CD4-positive, alpha-beta T cell (primary cell): Measurements from ENCODE around the gene ZC3H18. TPM values are rescaled to one million over a fixed set of nuclear protein-coding genes. Genes with fewer than 3 reads are reported as not detected.

Experiments
- ATAC-seq: fragments of 200-7000 bp; cut with Tn5 transposase; one replicate; pipeline ENCODE4 v1.10.0; 2022; ENCODE audit warnings: mild to moderate bottlenecking; ENCODE audit not compliant: poor library complexity
- CTCF ChIA-PET: fragments of 350-600 bp; sonication (Branson Sonifier 250); formaldehyde crosslinking; loops from one replicate; lab custom pipeline; 2021; ENCODE audit warnings: antibody characterized with exemption, inconsistent platforms; lab: Charles Lee
- POLR2A ChIA-PET: fragments of 350-600 bp; sonication (Branson Sonifier 250); formaldehyde crosslinking; loops from one replicate; lab custom pipeline; 2021; ENCODE audit warnings: antibody characterized with exemption, inconsistent platforms; lab: Charles Lee
- DNase-seq, 14 experiments: peaks; one replicate each; pipeline ENCODE4 v3.0.0-alpha.2; 2013 to 2020; ENCODE audit warnings: mixed read lengths in 2 of 14
- H3K27ac ChIP-seq, 2 donors: one replicate each; pipeline versions ENCODE4 v1.5.1 to v1.7.0; 2013; ENCODE audit warnings: low read length in 2 of 2, low read depth in 1 of 2, mild to moderate bottlenecking in 1 of 2
- H3K27me3 ChIP-seq, 2 experiments: 1 replicate in 1 of 2; 2 replicates in 1 of 2; pipeline versions ENCODE4 v1.6.1 to v1.7.0; 2013; ENCODE audit warnings: low read length in 2 of 2, control low read depth in 1 of 2, mild to moderate bottlenecking in 1 of 2, moderate library complexity in 1 of 2; ENCODE audit not compliant: insufficient read depth in 2 of 2, control insufficient read depth in 1 of 2
- H3K36me3 ChIP-seq: one replicate; pipeline ENCODE4 v1.6.1; 2013; ENCODE audit warnings: low read length, control low read depth; ENCODE audit not compliant: insufficient read depth
- H3K4me1 ChIP-seq: one replicate; pipeline ENCODE4 v1.6.1; 2013; ENCODE audit warnings: low read length, control low read depth; ENCODE audit not compliant: insufficient read depth
- H3K4me3 ChIP-seq: one replicate; pipeline ENCODE4 v1.5.1; 2013; ENCODE audit warnings: mild to moderate bottlenecking, low read length, moderate library complexity
- H3K9me3 ChIP-seq, 2 experiments: 1 replicate in 1 of 2; 2 replicates in 1 of 2; pipeline versions ENCODE4 v1.6.1 to v1.7.0; 2013; ENCODE audit warnings: low read length in 2 of 2, mild to moderate bottlenecking in 2 of 2, control low read depth in 1 of 2, moderate library complexity in 1 of 2; ENCODE audit not compliant: control insufficient read depth in 1 of 2, insufficient read depth in 1 of 2
- H3K27ac Mint-ChIP-seq: one replicate; pipeline ENCODE4 v1.8.0; 2020; ENCODE audit warnings: mixed read lengths
- H3K27me3 Mint-ChIP-seq: one replicate; pipeline ENCODE4 v1.8.0; 2021; ENCODE audit warnings: mixed read lengths
- H3K36me3 Mint-ChIP-seq: one replicate; pipeline ENCODE4 v1.8.0; 2021; ENCODE audit warnings: low read depth, mixed read lengths
- H3K4me1 Mint-ChIP-seq: one replicate; pipeline ENCODE4 v1.8.0; 2021; ENCODE audit warnings: low read depth, mixed read lengths
- H3K4me3 Mint-ChIP-seq: one replicate; pipeline ENCODE4 v1.8.0; 2020; ENCODE audit warnings: mild to moderate bottlenecking, mixed read lengths
- H3K9me3 Mint-ChIP-seq: one replicate; pipeline ENCODE4 v1.8.0; 2020; ENCODE audit warnings: mixed read lengths
- CTCF ChIP-seq: fragments of 200-600 bp; IDR thresholded peaks from one replicate; pipeline ENCODE4 v1.8.0; 2022; ENCODE audit warnings: antibody characterized with exemption, mild to moderate bottlenecking
- intact Hi-C, 2 experiments: fragments of 100-400 bp; cut with DNase I in 1 of 2; cut with micrococcal nuclease in 1 of 2; formaldehyde crosslinking; loops; one replicate each; pipeline versions ENCODE4 v1.15.1 to v1.9.0; 2023 to 2025; cut with DNase I, micrococcal nuclease
- total RNA-seq, 174 experiments: library from RNA in 2 of 174; stranded (reverse) in 2 of 174; gene quantifications; one replicate each; pipeline ENCODE4 v1.2.3 and lab custom pipeline; 2021 to 2026

Gene ZC3H18
- total RNA-seq, 2 experiments from 2014 or later = 92.6 to 93.7 TPM

GRCh38 chr16:88650749-88651275 lies 80.6 kb downstream of the ZC3H18 start, which contains the start of gene CYBA:
Gene CYBA, minus strand, starts transcription at chr16:88651053. Its CDS starts 40 bp downstream, at chr16:88651013.
- DNase-seq (peak; percentile 64 to 91 (median 76)), ATAC-seq (peak; percentile 76)
- no peaks in the 10 kb centered on the region for H3K9me3 ChIP-seq
- peak within 1 kb of the TSS; percentile 95 for H3K27ac Mint-ChIP-seq
- H3K4me1 Mint-ChIP-seq = peaks cover 14% of the 10 kb centered on the region
- ChIA-PET CTCF (no interaction called here), POLR2A (interaction anchor here (0.7 to 1.8 kb wide), 5 partner anchors 8 to 81 kb away, joined by 3 to 5 read pairs (median 3); partner anchors contain the start of gene ZC3H18)
- intact Hi-C loops = loop anchor here (1.0 to 5.0 kb wide), 4 partner anchors 12 to 50 kb away; partner anchors contain the start of genes SNAI3 (in 2 of the 2) and MVD (in 1 of the 2)
- peaks cover 30% of the 10 kb centered on the region for H3K36me3 ChIP-seq
- H3K4me3 ChIP-seq = peak within 1 kb of the TSS; percentile 96
- peaks cover 56% of the 10 kb centered on the region for H3K4me1 ChIP-seq
- no peaks in the 10 kb centered on the region for H3K27me3 ChIP-seq
- peaks cover 19% of the 10 kb centered on the region for H3K36me3 Mint-ChIP-seq
- peak within 1 kb of the TSS; percentile 81 to 94 for H3K27ac ChIP-seq
- no peak for TF ChIP-seq CTCF
- peak within 1 kb of the TSS; percentile 93 for H3K4me3 Mint-ChIP-seq
- no peaks in the 10 kb centered on the region for H3K9me3 Mint-ChIP-seq
- H3K27me3 Mint-ChIP-seq = no peaks in the 10 kb centered on the region

GRCh38 chr16:88651276-88651988 lies 81.2 kb downstream of the ZC3H18 start:
- Mint-ChIP-seq H3K27me3 (no peaks in the 10 kb centered on the region), H3K9me3 (no peaks in the 10 kb centered on the region), H3K4me3 (peak overlapping the region; percentile 93), H3K27ac (peak overlapping the region; percentile 95), H3K4me1 (peaks cover 14% of the 10 kb centered on the region), H3K36me3 (peaks cover 19% of the 10 kb centered on the region)
- Histone ChIP-seq H3K9me3 (no peaks in the 10 kb centered on the region), H3K27me3 (no peaks in the 10 kb centered on the region), H3K4me1 (peaks cover 56% of the 10 kb centered on the region), H3K36me3 (peaks cover 26% of the 10 kb centered on the region), H3K27ac (peak overlapping the region; percentile 81 to 94), H3K4me3 (peak overlapping the region; percentile 96)
- no peak for TF ChIP-seq CTCF
- peak; percentile 72 for ATAC-seq
- peak in 13 of 14 experiments; percentile 35 to 95 (median 62) for DNase-seq
- CTCF ChIA-PET = no interaction called here
- intact Hi-C loops = loop anchor here (1.0 to 5.0 kb wide), 4 partner anchors 12 to 49 kb away; partner anchors contain the start of genes SNAI3 (in 2 of the 2) and MVD (in 1 of the 2)
- POLR2A ChIA-PET = interaction anchor here (0.7 to 1.8 kb wide), 4 partner anchors 9 to 82 kb away, joined by 3 to 5 read pairs (median 4); partner anchors contain the start of gene ZC3H18

GRCh38 chr16:88651989-88652761 lies 82.0 kb downstream of the ZC3H18 start:
- peak in 1 of 14 experiments; percentile 39 for DNase-seq
- Mint-ChIP-seq H3K36me3 (peaks cover 19% of the 10 kb centered on the region), H3K27me3 (no peaks in the 10 kb centered on the region), H3K27ac (peak overlapping the region; percentile 95), H3K4me1 (peaks cover 14% of the 10 kb centered on the region), H3K9me3 (no peaks in the 10 kb centered on the region), H3K4me3 (peak overlapping the region; percentile 62)
- H3K27ac ChIP-seq = peak overlapping the region; percentile 81 to 94
- no peak for ATAC-seq
- peak overlapping the region; percentile 96 for H3K4me3 ChIP-seq
- H3K9me3 ChIP-seq = no peaks in the 10 kb centered on the region
- H3K4me1 ChIP-seq = peaks cover 50% of the 10 kb centered on the region
- H3K36me3 ChIP-seq = peaks cover 26% of the 10 kb centered on the region
- H3K27me3 ChIP-seq = no peaks in the 10 kb centered on the region
- POLR2A ChIA-PET = interaction anchor here (1.5 kb wide), 1 partner anchor 12 kb away, joined by 4 read pairs; no protein-coding TSS in a partner anchor
- CTCF ChIA-PET = no interaction called here
- TF ChIP-seq CTCF = no peak
- intact Hi-C loops = loop anchor here (1.0 to 5.0 kb wide), 4 partner anchors 11 to 49 kb away; partner anchors contain the start of genes SNAI3 (in 2 of the 2) and MVD (in 1 of the 2)
